PC-9 (cell line): Measurements from ENCODE around the gene MTERF2. TPM values are rescaled to one million over a fixed set of nuclear protein-coding genes. Genes with fewer than 3 reads are reported as not detected.

ENCODE experiments used
- BruUV-seq: library from RNA; stranded (reverse); fragments of 400-500 nt; replicated peaks from 2 replicates; lab custom pipeline; 2021; lab: Mats Ljungman, UMichigan
- CTCF ChIA-PET: fragments of 300-600 bp; sonication (Branson Sonifier 250); formaldehyde crosslinking; loops from one replicate; lab custom pipeline; 2022; ENCODE audit warnings: antibody characterized with exemption; lab: Charles Lee
- POLR2A ChIA-PET: fragments of 300-600 bp; sonication (Branson Sonifier 250); formaldehyde crosslinking; loops from one replicate; lab custom pipeline; 2022; ENCODE audit warnings: antibody characterized with exemption; ENCODE audit not compliant: unreplicated experiment; lab: Charles Lee
- DNase-seq, 2 experiments: peaks; one replicate each; pipeline versions ENCODE4 v3.0.0 to v3.0.0-alpha.2; 2015 to 2022; ENCODE audit warnings: mixed read lengths in 1 of 2
- H2AFZ ChIP-seq: fragments of 200-600 bp; sonication (generic); 2 replicates; pipeline ENCODE4 v1.8.1; 2017; ENCODE audit warnings: antibody characterized with exemption
- H3F3A ChIP-seq: fragments of 200-600 bp; sonication (generic); 2 replicates; pipeline ENCODE4 v1.8.1; 2017; ENCODE audit warnings: antibody characterized with exemption, mild to moderate bottlenecking, low read depth; ENCODE audit not compliant: insufficient read depth
- H3K27ac ChIP-seq: fragments of 200-600 bp; sonication (generic); 2 replicates; pipeline ENCODE4 v1.6.1; 2016; ENCODE audit warnings: mixed run types
- H3K27me3 ChIP-seq: fragments of 200-600 bp; sonication (generic); 2 replicates; pipeline ENCODE4 v1.6.1; 2016; ENCODE audit warnings: low read depth, mixed run types; ENCODE audit not compliant: insufficient read depth
- H3K36me3 ChIP-seq: fragments of 200-600 bp; sonication (generic); 2 replicates; pipeline ENCODE4 v1.6.1; 2016; ENCODE audit warnings: low read depth, mixed run types
- H3K4me1 ChIP-seq: fragments of 200-600 bp; sonication (generic); replicated peaks from 2 replicates; pipeline ENCODE4 v1.6.1; 2016; ENCODE audit warnings: mixed run types; ENCODE audit not compliant: insufficient read depth
- H3K4me2 ChIP-seq: fragments of 200-600 bp; sonication (generic); 2 replicates; pipeline ENCODE4 v1.6.1; 2017; ENCODE audit warnings: mixed run types
- H3K4me3 ChIP-seq: fragments of 200-600 bp; sonication (generic); 2 replicates; pipeline ENCODE4 v1.6.1; 2016; ENCODE audit warnings: mixed run types
- H3K79me2 ChIP-seq: fragments of 200-600 bp; sonication (generic); 2 replicates; pipeline ENCODE4 v1.6.1; 2017; ENCODE audit warnings: low read depth, mixed run types
- H3K9me2 ChIP-seq: fragments of 200-600 bp; sonication (generic); 2 replicates; pipeline ENCODE4 v1.8.1; 2017; ENCODE audit warnings: mild to moderate bottlenecking; ENCODE audit not compliant: insufficient read depth
- H3K9me3 ChIP-seq: fragments of 200-600 bp; sonication (generic); 2 replicates; pipeline ENCODE4 v1.8.1; 2016; ENCODE audit warnings: low read depth; ENCODE audit not compliant: insufficient read depth
- H4K20me1 ChIP-seq: fragments of 200-600 bp; sonication (generic); 2 replicates; pipeline ENCODE4 v1.8.1; 2017; ENCODE audit not compliant: insufficient read depth
- CTCF ChIP-seq: fragments of 200-600 bp; sonication (generic); conservative IDR thresholded peaks from 2 replicates; pipeline ENCODE4 v1.6.1; 2017; ENCODE audit warnings: mixed run types, antibody characterized with exemption, mild to moderate bottlenecking, moderate library complexity
- EZH2 ChIP-seq: fragments of 200-600 bp; sonication (generic); IDR thresholded peaks from 2 replicates; pipeline ENCODE4 v1.8.0; 2017; ENCODE audit warnings: antibody characterized with exemption, low read depth
- intact Hi-C: fragments of 100-400 bp; cut with micrococcal nuclease; formaldehyde crosslinking; loops from one replicate; pipeline ENCODE4 v1.10.0; 2022; ENCODE audit not compliant: unreplicated experiment
- total RNA-seq: library from RNA; stranded (reverse); gene quantifications from 2 replicates; pipeline ENCODE4 v1.2.3, GENCODE V29; 2021

Gene MTERF2
- total RNA-seq, 1 experiment from 2014 or later = 8.2 TPM

- no peak overlapping the region for H3K27ac ChIP-seq
- H4K20me1 ChIP-seq = no peaks in the 10 kb centered on the region
- no peaks in the 10 kb centered on the region for H3K4me1 ChIP-seq
- H3K27me3 ChIP-seq = peaks cover 13% of the 10 kb centered on the region; the same call in 1 of the 2 replicates
- H3K9me3 ChIP-seq = peaks cover 8% of the 10 kb centered on the region; the same call in 1 of the 2 replicates
- H3K9me2 ChIP-seq = no peaks in the 10 kb centered on the region; the same call in 1 of the 2 replicates
- H3K36me3 ChIP-seq = no peaks in the 10 kb centered on the region
- peaks cover 16% of the 10 kb centered on the region; the same call in 1 of the 2 replicates for H3F3A ChIP-seq
- ChIA-PET CTCF (no interaction called here), POLR2A (no interaction called here)
- H2AFZ ChIP-seq = no peak overlapping the region
- intact Hi-C loops = no loop called here
- H3K4me2 ChIP-seq = no peak overlapping the region
- BruUV-seq = no TSS peak
- no peak for TF ChIP-seq CTCF
- TF ChIP-seq EZH2 = no peak
- no peak for DNase-seq
- no peaks in the 10 kb centered on the region for H3K79me2 ChIP-seq
- no peak overlapping the region for H3K4me3 ChIP-seq
Observed at GRCh38 chr12:106950591-106950990, 36.4 kb downstream of the MTERF2 start.

GRCh38 chr12:106947461-106947860, 39.5 kb downstream of the MTERF2 start:
- Histone ChIP-seq H3F3A (no peaks in the 10 kb centered on the region), H3K27me3 (peaks cover 13% of the 10 kb centered on the region; the same call in 1 of the 2 replicates), H4K20me1 (no peaks in the 10 kb centered on the region), H3K27ac (no peak overlapping the region), H3K4me2 (no peak overlapping the region), H3K36me3 (no peaks in the 10 kb centered on the region), H3K4me1 (no peaks in the 10 kb centered on the region), H2AFZ (no peak overlapping the region), H3K79me2 (no peaks in the 10 kb centered on the region), H3K4me3 (no peak overlapping the region), H3K9me2 (no peaks in the 10 kb centered on the region; the same call in 1 of the 2 replicates), H3K9me3 (peaks cover 8% of the 10 kb centered on the region; the same call in 1 of the 2 replicates)
- TF ChIP-seq EZH2 (no peak), CTCF (no peak)
- intact Hi-C loops = no loop called here
- CTCF ChIA-PET = no interaction called here
- POLR2A ChIA-PET = no interaction called here
- BruUV-seq = no TSS peak
- no peak for DNase-seq

GRCh38 chr12:106945261-106945851, 41.6 kb downstream of the MTERF2 start:
- Histone ChIP-seq H3K27me3 (no peaks in the 10 kb centered on the region), H3K9me3 (peaks cover 8% of the 10 kb centered on the region; the same call in 1 of the 2 replicates), H3K4me2 (no peak overlapping the region), H3K9me2 (no peaks in the 10 kb centered on the region; the same call in 1 of the 2 replicates), H2AFZ (no peak overlapping the region), H3K27ac (no peak overlapping the region), H3K79me2 (no peaks in the 10 kb centered on the region), H3F3A (no peaks in the 10 kb centered on the region), H4K20me1 (no peaks in the 10 kb centered on the region), H3K4me3 (no peak overlapping the region), H3K4me1 (no peaks in the 10 kb centered on the region), H3K36me3 (no peaks in the 10 kb centered on the region)
- POLR2A ChIA-PET = no interaction called here
- TF ChIP-seq EZH2 (no peak), CTCF (no peak)
- DNase-seq = no peak
- BruUV-seq = no TSS peak
- intact Hi-C loops = no loop called here
- CTCF ChIA-PET = no interaction called here
